GM12875 (cell line): ENCODE measurements around the gene ZBTB12.

Source experiments
- H3K4me3 ChIP-seq: one replicate; pipeline ENCODE4 v1.5.1; 2011; ENCODE audit warnings: low read depth, low read length, control low read depth
- TF ChIP-seq, protein P1 (sequence below): IDR thresholded peaks from 2 replicates; pipeline ENCODE4 v1.5.1; 2011; ENCODE audit warnings: low read depth, mild to moderate bottlenecking, control low read depth, inconsistent platforms, low read length, moderate library complexity, borderline replicate concordance; ENCODE audit not compliant: insufficient read depth

The ZBTB12 gene

DNA sequence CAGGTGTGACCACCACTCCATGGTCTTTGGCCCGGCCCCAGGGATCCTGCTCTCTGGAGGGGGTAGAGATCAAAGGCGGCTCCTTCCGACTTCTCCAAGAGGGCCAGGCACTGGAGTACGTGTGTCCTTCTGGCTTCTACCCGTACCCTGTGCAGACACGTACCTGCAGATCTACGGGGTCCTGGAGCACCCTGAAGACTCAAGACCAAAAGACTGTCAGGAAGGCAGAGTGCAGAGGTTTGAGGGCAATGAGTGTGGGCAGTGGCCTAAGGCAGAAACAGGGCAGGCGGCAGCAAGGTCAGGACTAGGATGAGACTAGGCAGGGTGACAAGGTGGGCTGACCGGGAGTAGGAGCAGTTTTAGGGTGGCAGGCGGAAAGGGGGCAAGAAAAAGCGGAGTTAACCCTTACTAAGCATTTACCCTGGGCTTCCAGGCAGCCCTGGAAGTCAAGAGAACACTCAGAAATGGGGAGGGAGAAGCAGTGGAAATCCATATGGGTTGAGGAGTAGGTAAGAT lies 44.5 kb upstream of the ZBTB12 start:
- TF ChIP-seq, protein P1, sequence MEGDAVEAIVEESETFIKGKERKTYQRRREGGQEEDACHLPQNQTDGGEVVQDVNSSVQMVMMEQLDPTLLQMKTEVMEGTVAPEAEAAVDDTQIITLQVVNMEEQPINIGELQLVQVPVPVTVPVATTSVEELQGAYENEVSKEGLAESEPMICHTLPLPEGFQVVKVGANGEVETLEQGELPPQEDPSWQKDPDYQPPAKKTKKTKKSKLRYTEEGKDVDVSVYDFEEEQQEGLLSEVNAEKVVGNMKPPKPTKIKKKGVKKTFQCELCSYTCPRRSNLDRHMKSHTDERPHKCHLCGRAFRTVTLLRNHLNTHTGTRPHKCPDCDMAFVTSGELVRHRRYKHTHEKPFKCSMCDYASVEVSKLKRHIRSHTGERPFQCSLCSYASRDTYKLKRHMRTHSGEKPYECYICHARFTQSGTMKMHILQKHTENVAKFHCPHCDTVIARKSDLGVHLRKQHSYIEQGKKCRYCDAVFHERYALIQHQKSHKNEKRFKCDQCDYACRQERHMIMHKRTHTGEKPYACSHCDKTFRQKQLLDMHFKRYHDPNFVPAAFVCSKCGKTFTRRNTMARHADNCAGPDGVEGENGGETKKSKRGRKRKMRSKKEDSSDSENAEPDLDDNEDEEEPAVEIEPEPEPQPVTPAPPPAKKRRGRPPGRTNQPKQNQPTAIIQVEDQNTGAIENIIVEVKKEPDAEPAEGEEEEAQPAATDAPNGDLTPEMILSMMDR, result no peak
- H3K4me3 ChIP-seq, result no peak overlapping the region

DNA sequence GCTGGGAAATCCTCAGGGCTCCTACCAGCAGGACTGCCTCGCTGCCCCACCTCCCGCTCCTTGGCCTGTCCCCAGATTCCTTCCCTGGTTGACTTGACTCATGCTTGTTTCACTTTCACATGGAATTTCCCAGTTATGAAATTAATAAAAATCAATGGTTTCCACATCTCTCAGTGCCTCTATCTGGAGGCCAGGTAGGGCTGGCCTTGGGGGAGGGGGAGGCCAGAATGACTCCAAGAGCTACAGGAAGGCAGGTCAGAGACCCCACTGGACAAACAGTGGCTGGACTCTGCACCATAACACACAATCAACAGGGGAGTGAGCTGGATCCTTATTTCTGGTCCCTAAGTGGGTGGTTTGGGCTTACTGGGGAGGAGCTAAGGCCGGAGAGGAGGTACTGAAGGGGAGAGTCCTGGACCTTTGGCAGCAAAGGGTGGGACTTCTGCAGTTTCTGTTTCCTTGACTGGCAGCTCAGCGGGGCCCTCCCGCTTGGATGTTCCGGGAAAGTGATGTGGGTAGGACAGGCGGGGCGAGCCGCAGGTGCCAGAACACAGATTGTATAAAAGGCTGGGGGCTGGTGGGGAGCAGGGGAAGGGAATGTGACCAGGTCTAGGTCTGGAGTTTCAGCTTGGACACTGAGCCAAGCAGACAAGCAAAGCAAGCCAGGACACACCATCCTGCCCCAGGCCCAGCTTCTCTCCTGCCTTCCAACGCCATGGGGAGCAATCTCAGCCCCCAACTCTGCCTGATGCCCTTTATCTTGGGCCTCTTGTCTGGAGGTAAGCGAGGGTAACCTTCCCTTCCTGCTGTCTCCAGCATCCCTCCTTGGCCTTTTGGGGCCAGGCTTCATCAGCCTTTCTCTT lies 43.9 kb upstream of the ZBTB12 start, which contains the start of gene CFB:
Gene CFB (plus strand): TSS at position 589 of the 863 bp plus-strand sequence. CDS start 127 bp downstream, at position 716.
- no peak within 1 kb of the TSS for H3K4me3 ChIP-seq
- TF ChIP-seq, protein P1, result no peak

DNA sequence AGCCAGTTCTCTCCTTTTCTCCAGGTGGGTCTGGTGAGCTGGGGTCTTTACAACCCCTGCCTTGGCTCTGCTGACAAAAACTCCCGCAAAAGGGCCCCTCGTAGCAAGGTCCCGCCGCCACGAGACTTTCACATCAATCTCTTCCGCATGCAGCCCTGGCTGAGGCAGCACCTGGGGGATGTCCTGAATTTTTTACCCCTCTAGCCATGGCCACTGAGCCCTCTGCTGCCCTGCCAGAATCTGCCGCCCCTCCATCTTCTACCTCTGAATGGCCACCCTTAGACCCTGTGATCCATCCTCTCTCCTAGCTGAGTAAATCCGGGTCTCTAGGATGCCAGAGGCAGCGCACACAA lies 43.2 kb upstream of the ZBTB12 start:
- TF ChIP-seq, protein P1, result no peak
- H3K4me3 ChIP-seq, result no peak overlapping the region

DNA sequence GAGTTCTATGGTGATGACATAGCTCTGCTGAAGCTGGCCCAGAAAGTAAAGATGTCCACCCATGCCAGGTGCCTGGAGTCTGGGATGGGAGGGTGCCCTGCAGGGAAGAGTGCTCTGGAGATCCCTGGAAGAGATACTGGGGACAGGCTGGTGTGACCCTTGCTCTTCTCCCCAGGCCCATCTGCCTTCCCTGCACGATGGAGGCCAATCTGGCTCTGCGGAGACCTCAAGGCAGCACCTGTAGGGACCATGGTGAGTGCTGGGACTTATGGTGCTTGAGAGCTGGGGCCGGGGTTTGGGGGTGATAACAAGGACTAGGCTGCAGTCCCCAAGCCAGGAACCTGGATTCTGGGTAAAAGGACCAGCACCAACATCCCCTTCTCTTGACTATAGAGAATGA lies 41.9 kb upstream of the ZBTB12 start:
- H3K4me3 ChIP-seq, result no peak overlapping the region
- TF ChIP-seq, protein P1, result no peak

DNA sequence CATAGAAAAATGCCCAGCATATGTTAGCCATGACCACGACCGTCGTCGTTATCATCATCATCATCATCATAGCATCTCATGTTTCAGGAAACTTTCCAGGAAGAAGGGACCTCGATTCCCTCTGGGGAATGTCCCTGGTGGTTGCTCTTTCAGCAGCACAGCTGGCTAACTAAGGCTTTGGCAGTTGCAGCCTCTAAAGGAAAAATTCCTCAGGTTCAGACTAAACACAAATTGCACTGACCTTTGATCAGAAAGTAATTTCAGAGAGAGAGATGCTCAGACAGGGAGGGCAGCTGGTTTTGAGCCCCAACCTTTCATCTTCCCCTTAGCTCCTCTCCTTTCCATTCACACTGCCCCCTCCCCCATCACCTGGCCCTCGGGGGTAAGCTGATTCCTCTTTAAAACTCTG lies 38.4 kb upstream of the ZBTB12 start:
- no peak overlapping the region for H3K4me3 ChIP-seq
- TF ChIP-seq, protein P1, result no peak

DNA sequence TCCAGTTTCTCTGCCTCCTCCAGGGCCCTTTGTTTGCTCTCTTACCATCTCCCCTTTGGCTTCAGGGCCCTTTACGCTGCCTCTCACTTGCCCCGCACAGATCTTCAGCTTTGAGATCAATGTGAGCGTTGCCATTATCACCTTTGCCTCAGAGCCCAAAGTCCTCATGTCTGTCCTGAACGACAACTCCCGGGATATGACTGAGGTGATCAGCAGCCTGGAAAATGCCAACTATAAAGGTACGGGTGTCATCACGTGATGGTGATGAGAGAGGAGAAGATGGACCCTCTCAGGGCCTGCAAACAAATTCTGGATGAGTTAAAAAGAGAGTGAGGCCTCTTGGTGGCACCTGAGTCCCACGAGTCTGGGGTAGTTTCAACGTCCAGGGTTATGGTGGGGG lies 33.9 kb upstream of the ZBTB12 start:
- H3K4me3 ChIP-seq, result no peak overlapping the region
- TF ChIP-seq, protein P1, result no peak

DNA sequence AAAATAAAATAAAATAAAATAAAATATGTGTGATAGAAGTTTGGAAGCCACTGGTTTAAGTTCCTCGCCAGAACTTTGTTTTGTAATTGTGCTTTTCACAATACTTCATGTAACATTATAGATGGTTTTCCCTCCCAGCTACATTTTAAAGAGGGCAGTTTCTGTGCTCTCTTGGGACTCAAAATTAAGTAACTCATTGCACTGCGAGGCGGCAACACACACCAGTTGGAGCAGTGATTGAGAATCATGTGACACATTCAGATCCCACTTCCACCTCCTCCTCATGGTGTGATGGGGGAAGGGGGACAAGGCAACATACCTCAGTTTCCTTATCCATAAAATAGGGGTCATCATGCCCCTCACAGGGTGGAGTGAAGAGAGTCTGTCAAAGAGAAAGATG lies 33.1 kb upstream of the ZBTB12 start:
- no peak overlapping the region for H3K4me3 ChIP-seq
- TF ChIP-seq, protein P1, result no peak
